GM21447 (cell line): ENCODE data around the gene RING1.
"Not testable (repeated sequence)": the region's sequence is repeated elsewhere in the genome, so short reads cannot be mapped to it uniquely, and the experiment has no call there.

Experiments used
- ATAC-seq: cut with Tn5 transposase; IDR thresholded peaks from one replicate; pipeline ENCODE4 v1.9.1; 2021; ENCODE audit not compliant: unreplicated experiment

The RING1 gene

DNA sequence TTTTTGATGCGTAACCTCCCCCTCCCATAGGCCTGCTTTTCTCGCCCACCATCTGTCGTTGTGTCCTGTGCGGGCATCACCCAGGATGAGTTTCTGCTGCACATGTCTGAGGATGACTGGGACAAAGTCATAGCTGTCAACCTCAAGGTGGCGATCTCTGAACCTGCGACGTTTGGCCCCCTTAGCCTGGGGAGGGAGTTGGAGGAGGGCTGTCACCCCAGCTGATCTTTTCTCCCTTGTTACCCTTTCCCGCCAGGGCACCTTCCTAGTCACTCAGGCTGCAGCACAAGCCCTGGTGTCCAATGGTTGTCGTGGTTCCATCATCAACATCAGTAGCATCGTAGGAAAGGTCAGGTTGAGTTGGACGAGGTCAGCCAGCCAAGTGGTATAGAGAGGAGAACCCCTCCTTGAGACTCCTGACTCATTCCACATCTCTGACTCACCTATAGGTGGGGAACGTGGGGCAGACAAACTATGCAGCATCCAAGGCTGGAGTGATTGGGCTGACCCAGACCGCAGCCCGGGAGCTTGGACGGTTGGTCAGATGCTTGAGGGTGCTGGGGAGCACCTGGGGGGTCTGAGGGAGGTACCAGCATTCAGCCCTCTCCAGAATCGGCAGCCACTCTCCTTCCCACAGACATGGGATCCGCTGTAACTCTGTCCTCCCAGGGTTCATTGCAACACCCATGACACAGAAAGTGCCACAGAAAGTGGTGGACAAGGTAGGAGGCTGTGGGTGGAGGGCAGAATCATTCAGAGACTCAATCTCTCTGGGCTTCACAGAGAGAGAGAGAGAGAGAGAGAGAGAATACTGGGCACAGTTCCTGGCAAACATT lies 2.9 kb upstream of the RING1 start:
- no peak for ATAC-seq

DNA sequence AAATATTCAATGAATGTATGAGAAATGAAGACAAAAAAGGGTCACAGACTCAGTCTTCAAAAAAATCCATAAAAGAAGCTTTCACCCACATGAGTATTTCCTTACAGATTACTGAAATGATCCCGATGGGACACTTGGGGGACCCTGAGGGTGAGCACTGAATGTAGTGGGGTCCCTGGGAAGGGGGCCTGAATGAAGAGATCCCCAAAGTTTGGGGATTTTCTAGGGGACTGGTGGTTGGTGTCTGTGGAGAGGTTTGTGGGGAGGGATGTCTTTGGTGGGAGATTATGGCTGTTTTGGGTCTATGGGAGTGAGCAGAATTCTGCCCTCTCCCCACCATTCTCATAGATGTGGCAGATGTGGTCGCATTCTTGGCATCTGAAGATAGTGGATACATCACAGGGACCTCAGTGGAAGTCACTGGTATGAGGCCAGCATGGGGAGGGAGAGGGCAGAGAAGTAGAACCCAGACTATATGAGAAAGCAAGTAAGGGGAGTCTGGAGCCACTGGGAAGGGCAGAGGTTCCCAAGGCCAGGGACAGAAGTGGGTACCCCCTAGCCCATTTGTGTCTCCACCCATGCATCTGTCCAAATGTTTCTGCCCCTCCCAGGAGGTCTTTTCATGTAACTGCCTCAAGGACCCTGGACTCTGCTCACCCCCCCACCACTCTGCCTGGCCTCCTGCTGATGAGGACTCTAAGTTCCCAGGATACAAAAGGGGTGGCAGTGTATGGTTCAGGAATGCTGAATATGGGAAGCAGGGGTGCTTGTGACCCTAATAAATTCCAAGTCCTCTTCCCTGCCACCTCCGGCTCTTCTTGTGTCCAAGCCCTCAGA lies 2.1 kb upstream of the RING1 start:
- ATAC-seq, result no peak

DNA sequence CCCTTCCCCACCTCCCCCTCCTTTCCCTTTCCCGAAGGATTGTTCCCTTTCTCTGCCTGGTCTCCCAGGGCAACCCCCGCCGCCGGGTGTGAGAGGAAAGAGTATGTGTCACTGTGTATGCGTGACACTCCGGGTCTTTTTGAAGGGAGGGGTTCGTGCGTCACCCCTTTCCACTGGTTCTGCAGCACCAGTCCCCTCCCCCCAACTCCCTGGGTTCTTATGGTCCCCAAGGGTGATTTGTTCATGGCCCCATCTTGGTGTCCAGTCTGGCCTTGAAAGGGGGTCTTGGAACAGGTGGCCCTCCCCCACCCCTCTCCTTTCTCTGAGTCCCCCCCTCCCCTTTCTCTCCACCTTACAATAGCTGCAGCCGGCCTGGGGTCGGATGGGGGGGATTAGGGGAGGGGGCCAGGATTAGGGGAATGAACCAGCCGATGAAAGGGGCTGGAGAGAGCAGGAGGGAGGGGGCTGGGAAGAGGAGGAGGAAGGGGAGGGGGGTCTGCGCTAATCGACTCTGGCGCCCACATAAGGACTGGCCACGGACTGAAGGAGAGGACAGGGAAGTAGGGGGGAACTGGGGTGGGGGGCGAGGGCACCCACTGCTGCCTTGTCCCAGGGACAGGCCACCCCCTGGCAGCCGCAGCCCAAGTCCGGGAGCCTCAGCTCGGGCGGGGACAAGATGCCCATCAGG lies 1.3 kb upstream of the RING1 start:
- no peak for ATAC-seq

DNA sequence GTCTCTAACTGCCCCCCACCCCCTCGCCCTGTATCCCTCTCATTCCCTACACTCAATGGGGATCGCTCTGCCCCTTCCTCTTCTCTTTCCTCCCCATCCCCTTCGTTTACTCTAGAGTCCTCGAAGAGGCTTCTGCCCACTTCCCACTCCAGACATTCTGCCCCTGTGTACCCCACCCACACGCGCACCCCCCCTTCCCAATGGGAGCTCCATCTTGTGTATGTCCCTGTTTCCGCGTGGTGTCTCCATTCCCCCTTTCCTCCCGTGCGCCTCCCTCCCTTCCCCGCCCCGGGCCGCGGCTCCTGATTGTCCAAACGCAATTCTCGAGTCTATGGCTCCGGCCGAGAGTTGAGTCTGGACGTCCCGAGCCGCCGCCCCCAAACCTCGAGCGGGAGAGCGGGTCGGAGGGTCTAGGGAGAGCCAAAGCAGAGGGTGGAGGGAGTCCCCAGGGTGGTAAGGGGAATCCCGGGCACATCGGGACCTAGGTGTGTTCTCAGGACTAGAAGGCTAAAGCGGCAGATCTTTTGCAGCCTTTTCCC lies 679 bp upstream of the RING1 start:
- no peak for ATAC-seq

DNA sequence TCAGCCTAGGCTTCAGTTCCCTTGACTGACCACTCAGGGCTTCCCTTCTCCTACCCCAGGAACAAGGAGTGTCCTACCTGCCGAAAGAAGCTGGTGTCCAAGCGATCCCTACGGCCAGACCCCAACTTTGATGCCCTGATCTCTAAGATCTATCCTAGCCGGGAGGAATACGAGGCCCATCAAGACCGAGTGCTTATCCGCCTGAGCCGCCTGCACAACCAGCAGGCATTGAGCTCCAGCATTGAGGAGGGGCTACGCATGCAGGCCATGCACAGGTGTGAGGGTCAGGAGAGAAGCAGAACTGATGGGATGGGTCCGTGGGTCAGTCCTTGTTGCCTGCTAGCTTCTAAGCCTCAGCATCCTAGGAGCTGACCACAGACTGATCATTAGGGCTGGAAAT lies 1.6 kb downstream of the RING1 start:
- no peak for ATAC-seq

DNA sequence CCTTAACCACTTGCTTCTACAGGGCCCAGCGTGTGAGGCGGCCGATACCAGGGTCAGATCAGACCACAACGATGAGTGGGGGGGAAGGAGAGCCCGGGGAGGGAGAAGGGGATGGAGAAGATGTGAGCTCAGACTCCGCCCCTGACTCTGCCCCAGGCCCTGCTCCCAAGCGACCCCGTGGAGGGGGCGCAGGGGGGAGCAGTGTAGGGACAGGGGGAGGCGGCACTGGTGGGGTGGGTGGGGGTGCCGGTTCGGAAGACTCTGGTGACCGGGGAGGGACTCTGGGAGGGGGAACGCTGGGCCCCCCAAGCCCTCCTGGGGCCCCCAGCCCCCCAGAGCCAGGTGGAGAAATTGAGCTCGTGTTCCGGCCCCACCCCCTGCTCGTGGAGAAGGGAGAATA lies 2.8 kb downstream of the RING1 start:
- no peak for ATAC-seq

DNA sequence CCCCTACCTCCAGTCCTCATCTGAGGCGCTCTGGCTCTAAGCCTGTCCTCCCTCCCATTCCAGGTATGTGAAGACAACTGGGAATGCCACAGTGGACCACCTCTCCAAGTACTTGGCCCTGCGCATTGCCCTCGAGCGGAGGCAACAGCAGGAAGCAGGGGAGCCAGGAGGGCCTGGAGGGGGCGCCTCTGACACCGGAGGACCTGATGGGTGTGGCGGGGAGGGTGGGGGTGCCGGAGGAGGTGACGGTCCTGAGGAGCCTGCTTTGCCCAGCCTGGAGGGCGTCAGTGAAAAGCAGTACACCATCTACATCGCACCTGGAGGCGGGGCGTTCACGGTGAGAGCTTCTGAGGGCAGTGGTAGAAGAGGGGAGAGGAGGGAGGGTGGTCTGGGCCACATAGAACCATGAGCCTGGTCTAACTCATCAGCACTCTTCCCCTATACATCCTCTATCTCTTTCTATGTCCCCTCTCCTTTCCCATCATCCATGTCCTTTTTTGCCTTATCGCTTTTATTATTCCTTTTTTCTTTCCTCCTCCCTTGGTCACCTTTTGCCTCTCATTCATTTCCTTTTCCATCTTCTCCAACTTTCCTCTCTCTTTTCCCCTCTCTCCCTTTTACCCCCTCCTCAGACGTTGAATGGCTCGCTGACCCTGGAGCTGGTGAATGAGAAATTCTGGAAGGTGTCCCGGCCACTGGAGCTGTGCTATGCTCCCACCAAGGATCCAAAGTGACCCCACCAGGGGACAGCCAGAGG lies 3.5 kb downstream of the RING1 start:
- no peak for ATAC-seq

DNA sequence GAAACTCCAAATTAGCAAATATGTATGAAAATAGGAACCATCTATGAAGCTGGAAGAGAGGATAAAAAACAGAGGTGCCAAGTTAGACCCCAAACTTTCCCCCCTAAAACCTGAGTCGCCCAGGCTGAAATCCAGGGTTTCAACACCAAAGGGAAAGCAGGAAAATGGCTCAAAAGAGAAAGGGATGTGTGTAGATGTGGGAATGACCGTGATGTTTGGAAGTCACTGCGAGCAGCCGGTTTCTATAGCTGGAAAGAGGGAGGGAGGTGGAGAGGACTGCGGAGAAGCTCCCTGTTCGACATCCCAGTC lies 4.5 kb downstream of the RING1 start:
- ATAC-seq, result no peak

DNA sequence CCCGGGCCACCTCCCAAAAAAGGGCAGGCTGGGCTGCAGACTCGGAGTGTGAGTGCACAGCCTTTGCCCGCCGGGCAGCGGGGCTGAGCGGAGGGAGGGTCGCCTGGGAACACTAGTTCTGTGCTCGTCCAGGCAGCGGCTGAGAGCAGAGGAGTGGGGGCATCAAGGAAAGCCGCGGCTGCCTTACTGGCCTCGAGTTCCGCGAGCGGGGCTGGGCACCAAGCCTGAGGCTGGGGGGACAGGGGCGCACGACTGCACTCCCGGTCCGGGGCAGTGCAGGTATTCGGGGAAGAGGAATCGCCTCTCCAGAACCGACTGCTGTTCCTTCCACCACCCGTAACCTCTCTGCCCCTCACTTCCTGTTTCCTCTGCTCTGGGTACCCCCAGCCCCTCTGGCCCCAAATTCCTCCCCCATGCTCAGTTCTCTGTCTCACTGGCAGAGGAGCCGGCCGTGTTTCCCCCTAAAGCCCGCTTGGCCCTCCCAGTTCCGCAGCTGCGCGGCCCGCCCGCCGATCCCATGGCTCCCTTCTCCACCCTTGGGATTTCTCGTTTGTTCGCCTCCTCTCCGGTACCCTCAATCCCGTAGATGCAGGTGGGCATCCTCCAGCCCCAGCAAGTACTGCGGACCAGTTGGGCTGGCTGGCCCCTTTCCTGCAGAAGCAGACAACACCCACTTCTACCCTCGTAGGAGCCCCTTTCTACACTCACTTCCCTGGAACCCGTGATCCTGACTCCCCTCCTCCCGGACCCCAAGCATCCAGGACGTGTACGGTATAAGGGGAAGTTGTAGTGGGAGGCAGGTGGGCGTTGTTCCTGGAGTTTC lies 5.1 kb downstream of the RING1 start:
- no peak for ATAC-seq

DNA sequence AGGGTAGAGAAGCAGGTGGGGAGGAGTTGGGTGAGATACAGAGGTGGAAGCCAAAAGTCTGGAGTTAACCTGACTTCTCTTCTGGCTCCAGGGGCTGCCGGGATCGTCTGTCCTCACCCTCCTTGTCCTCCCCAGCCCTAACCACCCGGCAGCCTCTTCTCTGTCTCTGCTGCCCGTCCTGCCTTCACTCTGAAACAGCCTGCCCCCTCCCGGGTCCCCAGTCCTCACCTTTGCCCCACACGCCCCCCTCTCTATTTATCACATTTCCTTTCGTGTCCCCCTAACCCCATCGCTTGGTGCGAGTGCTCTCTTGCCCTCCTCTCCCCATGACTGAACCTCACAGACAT lies 5.7 kb downstream of the RING1 start:
- ATAC-seq, result no peak

DNA sequence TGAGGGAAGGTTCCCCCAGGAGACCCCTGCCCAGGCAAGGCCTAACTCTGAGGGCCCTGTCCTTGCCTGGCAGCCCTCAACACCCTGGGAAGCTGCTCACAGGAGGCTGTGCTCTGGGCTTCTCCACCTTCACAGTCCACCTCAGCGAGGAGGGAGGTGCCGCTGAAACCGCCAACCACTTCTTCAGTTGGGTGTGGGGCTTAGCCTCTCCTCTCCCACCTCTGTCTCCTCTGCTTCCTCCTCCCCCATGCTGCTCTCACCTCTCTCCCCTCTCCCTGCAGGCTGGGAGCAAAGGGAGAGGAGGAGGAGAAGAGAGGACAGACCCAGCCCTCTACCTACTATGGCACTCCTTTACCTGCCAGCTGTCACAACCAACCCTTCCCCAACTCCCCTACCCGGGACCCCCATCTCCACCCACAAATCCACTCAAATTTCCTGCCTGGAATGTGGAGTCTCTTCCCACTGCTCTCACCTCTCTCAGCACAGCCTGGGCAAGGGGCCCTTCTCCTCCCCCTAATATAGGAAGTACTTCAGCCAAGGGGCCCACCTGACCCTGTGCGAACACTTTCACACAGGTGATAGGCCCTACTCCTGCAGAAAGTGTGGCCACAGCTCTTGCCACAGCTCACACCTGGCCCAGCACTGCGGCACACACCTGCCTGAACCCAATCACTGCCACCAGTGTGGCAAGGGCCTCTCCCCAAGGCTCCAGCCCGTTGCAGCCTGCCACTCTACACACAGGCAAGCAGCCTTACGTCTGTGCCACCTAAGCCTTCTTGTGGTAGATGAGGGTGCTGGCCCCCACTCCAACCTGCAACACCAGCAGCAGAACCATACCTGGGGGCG lies 7.2 kb downstream of the RING1 start:
- ATAC-seq, result no peak

DNA sequence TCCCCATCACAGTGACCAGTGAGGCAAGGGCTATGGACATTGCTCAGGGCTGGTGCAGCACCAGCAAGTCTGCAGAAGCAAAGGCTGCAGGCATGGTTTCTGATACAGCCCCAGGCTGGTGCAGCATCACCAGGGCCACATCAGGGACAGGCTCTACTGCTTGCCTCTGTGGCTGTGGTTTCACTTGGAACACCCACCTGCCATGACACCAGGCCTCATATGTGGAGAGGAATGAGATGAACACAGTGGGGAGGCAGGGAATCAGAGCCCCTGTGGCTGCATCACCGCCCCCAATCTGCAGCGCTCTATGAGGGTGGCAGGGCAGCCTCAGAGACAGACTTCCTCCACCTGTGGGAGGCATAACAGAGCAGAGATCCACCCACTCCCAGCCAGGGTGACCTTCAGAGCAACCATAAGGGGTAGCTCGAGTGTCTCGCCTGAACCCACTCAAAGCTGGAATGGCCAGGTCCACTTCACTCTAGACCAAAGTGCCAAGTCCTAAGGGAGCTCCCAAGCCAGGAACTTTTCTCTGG lies 7.9 kb downstream of the RING1 start:
- no peak for ATAC-seq

DNA sequence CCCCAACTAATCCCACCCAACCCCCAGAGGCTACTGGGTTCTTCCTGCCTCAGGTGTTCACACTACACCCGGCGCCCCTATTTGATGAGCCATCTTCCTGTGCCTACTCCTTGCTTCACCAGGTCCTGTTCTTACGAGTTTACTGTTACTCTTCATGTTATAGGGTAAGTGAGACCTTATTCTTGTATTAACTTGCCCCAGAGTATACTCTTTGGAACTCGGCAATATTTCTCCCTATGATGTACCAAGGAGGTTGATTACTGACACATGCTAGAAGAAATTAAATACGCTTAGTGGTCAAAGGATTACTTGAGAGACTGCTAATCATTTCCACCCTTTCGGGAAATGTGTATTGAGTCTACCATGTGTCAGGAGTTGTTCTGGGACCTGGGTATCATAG lies 8.9 kb downstream of the RING1 start:
- no peak for ATAC-seq

DNA sequence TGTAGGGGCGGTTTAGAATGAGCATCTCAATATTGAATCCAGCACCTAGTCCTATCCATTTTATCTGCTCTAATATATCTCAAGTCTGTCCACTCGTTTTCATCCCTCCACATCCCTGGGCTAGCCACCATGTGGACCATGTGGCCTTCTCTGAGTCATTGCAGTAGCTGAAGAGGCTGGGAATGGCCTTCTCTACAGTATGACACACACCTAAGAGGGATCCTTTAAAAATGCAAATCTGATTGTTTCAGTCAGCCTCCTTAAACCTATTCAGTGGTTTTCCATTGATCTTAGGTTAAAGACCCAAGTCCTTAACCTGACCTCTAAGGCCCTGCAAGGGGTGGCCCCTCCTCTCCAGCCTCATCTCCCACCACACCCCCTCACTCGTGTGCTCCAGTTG lies 9.4 kb downstream of the RING1 start:
- no peak for ATAC-seq

DNA sequence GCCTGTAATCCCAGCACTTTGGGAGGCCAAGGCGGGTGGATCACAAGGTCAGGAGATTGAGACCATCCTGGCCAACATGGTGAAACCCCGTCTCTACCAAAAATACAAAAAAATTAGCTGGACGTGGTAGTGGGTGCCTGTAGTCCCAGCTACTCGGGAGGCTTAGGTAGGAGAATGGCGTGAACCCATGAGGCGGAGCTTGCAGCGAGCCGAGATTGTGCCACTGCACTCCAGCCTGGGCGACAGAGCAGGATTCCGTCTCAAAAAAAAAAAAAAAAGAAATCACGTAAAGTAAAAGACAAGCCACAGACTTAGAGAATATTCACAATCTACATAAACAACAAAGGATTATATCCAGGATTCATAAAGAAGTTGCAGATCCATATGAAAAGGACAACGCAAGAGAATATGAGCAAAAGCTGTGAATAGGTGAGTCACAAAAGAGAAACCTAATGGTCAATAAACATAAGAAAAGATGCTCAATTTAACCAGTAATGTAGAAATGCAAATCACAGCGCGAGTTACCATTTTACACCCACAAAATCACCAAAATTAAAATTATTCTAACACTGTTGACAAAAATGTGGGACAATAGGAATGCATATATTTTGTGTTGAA lies 18.3 kb downstream of the RING1 start:
- not testable (repeated sequence) for ATAC-seq

DNA sequence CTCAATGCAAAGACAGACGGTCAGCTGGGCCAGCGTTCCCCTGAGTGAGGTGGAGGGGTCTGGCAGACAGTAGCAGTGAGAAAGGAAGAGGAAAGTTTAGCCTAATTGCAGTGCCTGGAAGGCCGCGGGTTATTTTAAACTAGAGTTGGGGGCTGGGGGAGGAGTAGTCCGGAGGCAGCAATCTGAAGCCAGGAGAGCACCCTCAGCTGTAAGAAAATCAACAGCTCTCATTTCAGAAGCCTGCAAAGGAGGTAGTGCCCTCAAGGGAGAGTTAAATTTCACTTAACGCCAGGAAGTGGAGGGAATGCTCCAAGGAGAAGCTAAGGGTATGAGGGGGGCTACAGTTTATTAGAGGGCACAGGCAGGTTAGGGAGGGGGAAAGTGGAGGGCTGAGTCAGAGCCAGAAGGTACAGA lies 26.9 kb downstream of the RING1 start:
- ATAC-seq, result no peak

DNA sequence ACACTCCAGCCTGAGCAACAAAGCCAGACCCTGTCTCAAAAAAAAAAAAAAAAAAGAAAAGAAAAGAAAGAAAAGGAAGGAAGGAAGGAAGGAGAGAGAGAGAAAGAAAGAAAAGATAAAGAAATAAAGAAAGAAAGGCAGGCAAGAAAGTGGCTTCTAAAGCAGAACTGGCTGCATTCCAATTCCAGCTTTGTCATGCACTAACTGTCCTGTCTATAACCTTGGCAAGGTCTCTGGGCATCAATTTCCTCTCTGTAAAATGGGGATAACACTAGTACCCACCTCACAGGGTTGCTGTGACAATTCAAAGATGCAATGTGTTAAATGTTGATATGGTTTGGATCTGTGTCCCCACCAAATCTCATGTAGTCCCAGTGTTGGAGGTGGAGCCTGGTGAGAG lies 28.0 kb downstream of the RING1 start:
- ATAC-seq, result no peak

DNA sequence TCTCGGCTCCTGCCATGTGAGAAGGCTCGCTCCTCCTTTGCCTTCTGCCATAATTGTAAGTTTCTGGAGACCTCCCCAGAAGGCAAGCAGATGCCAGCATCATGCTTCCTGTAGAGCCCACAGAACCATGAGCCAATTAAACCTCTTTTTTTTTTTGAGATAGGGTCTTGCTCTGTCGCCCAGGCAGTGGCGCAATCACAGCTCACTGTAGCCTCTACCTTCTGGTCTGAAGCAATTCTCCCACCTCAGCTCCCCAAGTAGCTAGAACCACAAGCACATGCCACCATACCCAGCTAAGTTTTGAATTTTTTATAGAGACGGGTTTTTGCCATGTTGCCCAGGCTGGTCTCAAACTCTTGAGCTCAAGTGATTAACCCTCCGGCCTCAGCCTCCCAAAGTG lies 28.6 kb downstream of the RING1 start:
- ATAC-seq, result no peak

DNA sequence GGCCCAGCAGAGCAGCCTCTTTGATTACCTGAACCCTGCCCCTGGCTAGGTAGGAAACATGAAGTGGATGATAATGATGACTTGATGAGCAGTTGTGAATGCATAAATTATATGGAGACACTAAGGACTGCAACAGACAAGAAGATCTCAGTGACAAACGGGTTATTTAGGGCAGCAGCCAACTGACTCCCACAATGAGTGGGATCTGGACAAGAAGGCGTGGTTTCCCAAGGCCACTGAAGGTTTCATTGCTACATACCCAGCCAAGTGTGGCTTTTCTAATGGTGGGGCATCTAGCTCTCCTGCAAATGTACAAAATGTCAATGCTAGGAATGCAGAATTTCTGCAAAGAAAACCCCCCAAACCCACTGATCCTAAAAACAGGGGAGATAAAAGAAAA lies 29.4 kb downstream of the RING1 start:
- no peak for ATAC-seq
